T-helper 17 cell (primary cell): ENCODE measurements around the gene GDPD5. TPM values are rescaled to one million over a fixed set of nuclear protein-coding genes. Genes with fewer than 3 reads are reported as not detected.
A peak's percentile ranks its signal among the peaks of the same experiment; 100 is the strongest.

Experiments
- ATAC-seq: fragments of 150-1000 bp; cut with Tn5 transposase; 2 replicates; pipeline ENCODE4 v1.10.0; 2021; ENCODE audit warnings: mild to moderate bottlenecking, moderate library complexity
- DNase-seq, 3 donors: peaks; one replicate each; pipeline versions ENCODE4 v3.0.0 to v3.0.0-alpha.2; 2020 to 2021
- H3K9me3 ChIP-seq: one replicate; pipeline ENCODE4 v1.7.0; 2013; ENCODE audit warnings: low read length, mild to moderate bottlenecking; ENCODE audit not compliant: control insufficient read depth, poor library complexity, severe bottlenecking
- H3K27ac Mint-ChIP-seq: one replicate; pipeline ENCODE4 v1.8.0; 2022; ENCODE audit warnings: mild to moderate bottlenecking, moderate library complexity, mixed read lengths
- H3K27me3 Mint-ChIP-seq: one replicate; pipeline ENCODE4 v1.8.0; 2022; ENCODE audit warnings: mixed read lengths
- H3K36me3 Mint-ChIP-seq: one replicate; pipeline ENCODE4 v1.8.0; 2022; ENCODE audit warnings: low read depth, mixed read lengths
- H3K4me1 Mint-ChIP-seq: one replicate; pipeline ENCODE4 v1.8.0; 2022; ENCODE audit warnings: mild to moderate bottlenecking, mixed read lengths
- H3K4me3 Mint-ChIP-seq: one replicate; pipeline ENCODE4 v1.8.0; 2022; ENCODE audit warnings: mild to moderate bottlenecking, moderate library complexity, mixed read lengths
- total RNA-seq, 4 donors: library from RNA in 2 of 4; stranded (reverse) in 2 of 4; gene quantifications; one replicate each; pipeline ENCODE4 v1.2.3 and lab custom pipeline; 2022 to 2026

GDPD5 gene
- total RNA-seq, 2 donors from 2014 or later: 77.3 to 108 TPM

GRCh38 chr11:75563501-75563977, 37.8 kb upstream of the GDPD5 start:
- Mint-ChIP-seq H3K27ac (peak overlapping the region; percentile 94), H3K36me3 (no peaks in the 10 kb centered on the region), H3K4me1 (peaks cover 28% of the 10 kb centered on the region), H3K27me3 (no peaks in the 10 kb centered on the region), H3K4me3 (peak overlapping the region; percentile 98)
- H3K9me3 ChIP-seq: no peaks in the 10 kb centered on the region
- DNase-seq: no peak
- ATAC-seq: no peak

- peaks cover 28% of the 10 kb centered on the region for H3K4me1 Mint-ChIP-seq
- ATAC-seq (no peak), DNase-seq (no peak)
- H3K27ac Mint-ChIP-seq: peak overlapping the region; percentile 94
- H3K9me3 ChIP-seq: no peaks in the 10 kb centered on the region
- no peaks in the 10 kb centered on the region for H3K27me3 Mint-ChIP-seq
- H3K36me3 Mint-ChIP-seq: no peaks in the 10 kb centered on the region
- H3K4me3 Mint-ChIP-seq: peak overlapping the region; percentile 98
These were observed 37.2 kb upstream of the GDPD5 start for GRCh38 chr11:75562836-75563484.

GRCh38 chr11:75562048-75562835, 36.5 kb upstream of the GDPD5 start, which contains the start of gene SERPINH1:
Gene SERPINH1, plus strand, starts transcription at chr11:75562253. Its CDS starts 4,097 bp downstream, at chr11:75566350.
- Mint-ChIP-seq H3K36me3 (no peaks in the 10 kb centered on the region), H3K4me1 (peaks cover 28% of the 10 kb centered on the region), H3K4me3 (peak within 1 kb of the TSS; percentile 98), H3K27ac (peak within 1 kb of the TSS; percentile 94), H3K27me3 (peaks cover 3% of the 10 kb centered on the region)
- peak; percentile 29 to 38 (median 31) for DNase-seq
- peak; percentile 82 for ATAC-seq
- H3K9me3 ChIP-seq: no peaks in the 10 kb centered on the region

GRCh38 chr11:75561426-75562047, 35.8 kb upstream of the GDPD5 start:
- no peaks in the 10 kb centered on the region for H3K9me3 ChIP-seq
- H3K27me3 Mint-ChIP-seq: peaks cover 5% of the 10 kb centered on the region
- peak overlapping the region; percentile 94 for H3K27ac Mint-ChIP-seq
- peaks cover 28% of the 10 kb centered on the region for H3K4me1 Mint-ChIP-seq
- DNase-seq (no peak), ATAC-seq (no peak)
- no peaks in the 10 kb centered on the region for H3K36me3 Mint-ChIP-seq
- H3K4me3 Mint-ChIP-seq: peak overlapping the region; percentile 98

- H3K36me3 Mint-ChIP-seq: no peaks in the 10 kb centered on the region
- ATAC-seq (no peak), DNase-seq (no peak)
- H3K27ac Mint-ChIP-seq: no peak overlapping the region
- H3K27me3 Mint-ChIP-seq: peaks cover 5% of the 10 kb centered on the region
- H3K4me1 Mint-ChIP-seq: peaks cover 28% of the 10 kb centered on the region
- H3K9me3 ChIP-seq: no peaks in the 10 kb centered on the region
- H3K4me3 Mint-ChIP-seq: peak overlapping the region; percentile 98
These were observed 34.9 kb upstream of the GDPD5 start for GRCh38 chr11:75560644-75561043.

- no peak overlapping the region for H3K4me3 Mint-ChIP-seq
- H3K36me3 Mint-ChIP-seq: no peaks in the 10 kb centered on the region
- H3K27me3 Mint-ChIP-seq: peaks cover 13% of the 10 kb centered on the region
- no peak overlapping the region for H3K27ac Mint-ChIP-seq
- DNase-seq (no peak), ATAC-seq (no peak)
- peaks cover 21% of the 10 kb centered on the region for H3K4me1 Mint-ChIP-seq
- no peaks in the 10 kb centered on the region for H3K9me3 ChIP-seq
These were observed 33.5 kb upstream of the GDPD5 start for GRCh38 chr11:75558939-75559843.

GRCh38 chr11:75557666-75558494, 32.1 kb upstream of the GDPD5 start:
- no peak overlapping the region for H3K4me3 Mint-ChIP-seq
- peaks cover 13% of the 10 kb centered on the region for H3K4me1 Mint-ChIP-seq
- peaks cover 13% of the 10 kb centered on the region for H3K27me3 Mint-ChIP-seq
- H3K27ac Mint-ChIP-seq: no peak overlapping the region
- no peak for DNase-seq
- no peak for ATAC-seq
- H3K9me3 ChIP-seq: no peaks in the 10 kb centered on the region
- no peaks in the 10 kb centered on the region for H3K36me3 Mint-ChIP-seq

- peaks cover 4% of the 10 kb centered on the region for H3K4me1 Mint-ChIP-seq
- H3K27me3 Mint-ChIP-seq: peaks cover 13% of the 10 kb centered on the region
- H3K27ac Mint-ChIP-seq: no peak overlapping the region
- ATAC-seq (no peak), DNase-seq (no peak)
- no peaks in the 10 kb centered on the region for H3K9me3 ChIP-seq
- H3K36me3 Mint-ChIP-seq: no peaks in the 10 kb centered on the region
- no peak overlapping the region for H3K4me3 Mint-ChIP-seq
These were observed 30.5 kb upstream of the GDPD5 start for GRCh38 chr11:75556275-75556674.

GRCh38 chr11:75555079-75555811, 29.5 kb upstream of the GDPD5 start:
- ATAC-seq: no peak

GRCh38 chr11:75554258-75555022, 28.7 kb upstream of the GDPD5 start:
- ATAC-seq (no peak), DNase-seq (no peak)
- no peak overlapping the region for H3K27ac Mint-ChIP-seq

More at GRCh38 chr11:75555079-75555811, 29.5 kb upstream of the GDPD5 start:
- no peaks in the 10 kb centered on the region for H3K9me3 ChIP-seq
- peaks cover 13% of the 10 kb centered on the region for H3K27me3 Mint-ChIP-seq
- H3K4me1 Mint-ChIP-seq: no peaks in the 10 kb centered on the region
- H3K4me3 Mint-ChIP-seq: no peak overlapping the region
- no peak overlapping the region for H3K27ac Mint-ChIP-seq
- no peaks in the 10 kb centered on the region for H3K36me3 Mint-ChIP-seq
- no peak for DNase-seq

GRCh38 chr11:75553889-75554257, 28.1 kb upstream of the GDPD5 start:
- peaks cover 13% of the 10 kb centered on the region for H3K27me3 Mint-ChIP-seq
- no peaks in the 10 kb centered on the region for H3K9me3 ChIP-seq
- no peak for ATAC-seq
- DNase-seq: no peak
- peaks cover 2% of the 10 kb centered on the region for H3K4me1 Mint-ChIP-seq
- H3K4me3 Mint-ChIP-seq: no peak overlapping the region
- H3K27ac Mint-ChIP-seq: no peak overlapping the region
- H3K36me3 Mint-ChIP-seq: no peaks in the 10 kb centered on the region

More at GRCh38 chr11:75554258-75555022, 28.7 kb upstream of the GDPD5 start:
- Mint-ChIP-seq H3K4me3 (no peak overlapping the region), H3K4me1 (no peaks in the 10 kb centered on the region), H3K36me3 (no peaks in the 10 kb centered on the region), H3K27me3 (peaks cover 13% of the 10 kb centered on the region)
- no peaks in the 10 kb centered on the region for H3K9me3 ChIP-seq
